NB4 (cell line): ENCODE data around the gene LTBP1.

Source experiments
- DNase-seq: peaks from one replicate; pipeline ENCODE4 v3.0.0; 2010; ENCODE audit warnings: low read depth
- H3K4me3 ChIP-seq: one replicate; pipeline ENCODE4 v1.5.1; 2011; ENCODE audit warnings: mild to moderate bottlenecking, low read depth, low read length, moderate library complexity
- MYC ChIP-seq: IDR thresholded peaks from 2 replicates; pipeline ENCODE4 v1.6.1; 2011; ENCODE audit warnings: low read depth, low read length
- POLR2A ChIP-seq: IDR thresholded peaks from 2 replicates; pipeline ENCODE4 v1.6.1; 2011; ENCODE audit warnings: mild to moderate bottlenecking; ENCODE audit not compliant: insufficient read length; ENCODE audit errors: extremely low read depth
- TF ChIP-seq, protein P1 (sequence below): IDR thresholded peaks from 2 replicates; pipeline ENCODE4 v1.6.1; 2011; ENCODE audit warnings: low read depth, low read length
- TF ChIP-seq, protein P2 (sequence below): IDR thresholded peaks from one replicate; pipeline ENCODE4 v1.5.1; 2012; ENCODE audit warnings: low read depth, low read length

The LTBP1 gene

DNA sequence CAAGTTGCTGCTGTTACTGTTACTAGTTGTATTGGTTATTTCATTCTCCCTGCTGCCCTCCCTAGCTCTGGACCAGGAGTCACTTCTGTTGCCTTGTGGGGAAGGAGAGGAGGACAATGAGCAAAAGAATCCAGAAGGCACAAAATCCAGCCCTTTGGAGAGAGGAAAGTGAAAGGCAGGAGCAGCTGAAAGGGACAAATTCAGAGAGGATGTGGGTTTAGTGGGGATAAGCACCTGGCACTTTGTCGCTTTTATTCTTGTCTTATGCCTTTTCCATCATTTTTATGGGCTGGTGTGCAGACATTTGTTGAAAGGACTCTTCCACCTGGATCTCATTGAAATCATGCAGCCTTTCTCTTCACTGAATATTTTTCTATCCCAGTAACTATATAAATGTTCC, 24.3 kb upstream of the LTBP1 start:
- H3K4me3 ChIP-seq: no peak overlapping the region
- no peak for TF ChIP-seq MYC
- TF ChIP-seq, protein P1, sequence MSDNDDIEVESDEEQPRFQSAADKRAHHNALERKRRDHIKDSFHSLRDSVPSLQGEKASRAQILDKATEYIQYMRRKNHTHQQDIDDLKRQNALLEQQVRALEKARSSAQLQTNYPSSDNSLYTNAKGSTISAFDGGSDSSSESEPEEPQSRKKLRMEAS: no peak
- no peak for TF ChIP-seq POLR2A
- TF ChIP-seq, protein P2, sequence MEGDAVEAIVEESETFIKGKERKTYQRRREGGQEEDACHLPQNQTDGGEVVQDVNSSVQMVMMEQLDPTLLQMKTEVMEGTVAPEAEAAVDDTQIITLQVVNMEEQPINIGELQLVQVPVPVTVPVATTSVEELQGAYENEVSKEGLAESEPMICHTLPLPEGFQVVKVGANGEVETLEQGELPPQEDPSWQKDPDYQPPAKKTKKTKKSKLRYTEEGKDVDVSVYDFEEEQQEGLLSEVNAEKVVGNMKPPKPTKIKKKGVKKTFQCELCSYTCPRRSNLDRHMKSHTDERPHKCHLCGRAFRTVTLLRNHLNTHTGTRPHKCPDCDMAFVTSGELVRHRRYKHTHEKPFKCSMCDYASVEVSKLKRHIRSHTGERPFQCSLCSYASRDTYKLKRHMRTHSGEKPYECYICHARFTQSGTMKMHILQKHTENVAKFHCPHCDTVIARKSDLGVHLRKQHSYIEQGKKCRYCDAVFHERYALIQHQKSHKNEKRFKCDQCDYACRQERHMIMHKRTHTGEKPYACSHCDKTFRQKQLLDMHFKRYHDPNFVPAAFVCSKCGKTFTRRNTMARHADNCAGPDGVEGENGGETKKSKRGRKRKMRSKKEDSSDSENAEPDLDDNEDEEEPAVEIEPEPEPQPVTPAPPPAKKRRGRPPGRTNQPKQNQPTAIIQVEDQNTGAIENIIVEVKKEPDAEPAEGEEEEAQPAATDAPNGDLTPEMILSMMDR: no peak
- DNase-seq: no peak

DNA sequence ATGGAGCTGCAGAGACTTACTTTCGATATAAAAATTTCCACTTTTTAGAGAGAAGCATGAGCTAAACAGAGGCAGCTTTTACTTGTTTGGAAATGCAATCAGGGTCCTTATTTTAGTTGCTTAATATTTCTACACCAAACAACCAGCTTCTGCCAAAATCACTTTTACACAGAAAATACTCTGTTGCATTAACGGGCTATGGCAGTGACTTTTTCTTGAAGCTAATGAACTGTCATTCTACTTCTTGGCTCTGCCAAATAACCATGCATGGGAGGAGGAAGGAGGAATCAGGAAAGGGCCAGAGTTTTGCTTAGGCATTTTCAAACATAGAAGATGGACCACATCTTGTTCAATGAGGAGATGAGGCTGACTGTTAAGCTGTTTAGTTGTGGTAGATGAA, 23.6 kb upstream of the LTBP1 start:
- no peak for DNase-seq
- H3K4me3 ChIP-seq: no peak overlapping the region
- TF ChIP-seq MYC (no peak), POLR2A (no peak)
- TF ChIP-seq, protein P1: no peak
- TF ChIP-seq, protein P2: no peak

DNA sequence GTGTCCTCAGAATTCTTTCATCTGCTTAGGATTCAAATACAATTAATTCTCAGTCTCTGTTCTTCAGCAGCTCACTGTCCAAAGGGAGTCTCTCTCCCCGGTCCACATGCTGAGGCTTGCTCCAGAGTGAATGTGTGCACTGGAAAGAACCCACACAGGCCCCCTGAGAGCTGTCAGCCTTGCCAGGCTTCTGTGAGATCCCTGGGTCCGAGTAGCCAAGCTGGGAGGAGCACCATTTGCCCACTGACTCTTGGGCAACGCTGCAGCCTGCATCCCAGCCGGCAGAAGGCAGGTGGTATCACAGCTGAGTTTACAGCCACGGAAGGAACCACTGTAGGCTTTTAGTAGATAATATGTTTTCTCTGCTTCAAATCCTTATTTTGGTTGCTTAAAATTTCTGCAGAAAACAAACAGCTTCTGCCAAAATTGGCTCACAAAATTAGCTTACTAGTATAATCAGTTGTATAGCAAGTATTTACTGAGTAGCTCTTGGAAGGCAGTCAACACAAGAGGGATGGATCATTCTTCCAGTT, 21.4 kb upstream of the LTBP1 start:
- TF ChIP-seq, protein P2: no peak
- TF ChIP-seq, protein P1: no peak
- no peak for TF ChIP-seq MYC
- no peak for TF ChIP-seq POLR2A
- no peak overlapping the region for H3K4me3 ChIP-seq
- no peak for DNase-seq

DNA sequence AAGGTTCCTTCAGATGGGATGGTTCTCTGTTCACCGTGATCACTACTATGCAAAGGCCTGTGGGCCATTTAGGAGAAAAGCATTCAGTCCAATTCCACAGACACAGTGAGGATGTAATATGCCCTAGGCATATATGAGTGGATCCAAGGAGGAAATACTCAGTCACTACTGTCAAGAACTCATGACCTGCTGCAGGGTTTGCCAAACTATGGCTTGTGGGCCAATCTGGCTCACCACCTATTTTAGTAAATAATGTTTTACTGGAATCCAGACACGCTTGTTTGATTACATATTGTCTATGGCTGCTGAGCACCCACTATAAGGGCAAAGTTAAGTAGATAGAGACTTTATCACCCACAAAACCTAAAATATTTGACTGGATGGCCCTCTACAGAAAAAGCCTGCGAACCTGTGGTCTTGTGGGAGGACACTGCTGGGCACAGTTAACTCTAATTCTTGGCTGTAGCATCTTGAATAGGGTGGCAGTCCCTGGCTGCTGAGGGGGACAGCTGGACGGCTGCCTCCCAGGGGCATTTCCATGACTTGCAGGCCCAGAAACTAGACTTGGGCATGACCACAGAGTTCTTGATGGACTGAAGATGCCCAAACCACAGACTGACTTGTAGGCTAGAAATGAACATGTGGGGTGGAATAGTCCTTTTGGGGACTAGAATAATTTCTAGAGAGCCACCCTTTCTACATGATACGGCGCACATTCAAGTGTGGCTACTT, 20.6 kb upstream of the LTBP1 start:
- H3K4me3 ChIP-seq: no peak overlapping the region
- TF ChIP-seq MYC: no peak
- TF ChIP-seq, protein P1: no peak
- TF ChIP-seq, protein P2: no peak
- no peak for TF ChIP-seq POLR2A
- no peak for DNase-seq

DNA sequence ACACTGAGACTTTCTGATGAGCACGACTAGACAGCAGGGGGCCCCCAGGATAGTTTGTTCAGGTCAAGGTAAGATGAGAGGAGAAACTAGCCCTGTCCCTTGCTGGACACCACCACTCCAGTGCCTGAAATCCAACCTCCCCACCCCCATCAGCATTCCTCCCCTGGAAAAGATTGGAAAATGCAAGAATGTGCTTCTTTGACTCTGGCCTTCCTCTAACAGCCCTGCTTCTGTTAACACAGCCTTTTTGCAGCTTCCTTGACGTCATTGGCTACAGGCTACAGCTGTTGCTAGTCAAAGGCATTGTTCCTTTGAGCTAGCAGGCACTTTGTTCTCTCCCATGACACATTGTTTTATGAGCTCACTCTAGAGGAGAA, 20.1 kb upstream of the LTBP1 start:
- DNase-seq: no peak
- TF ChIP-seq MYC: no peak
- TF ChIP-seq, protein P1: no peak
- TF ChIP-seq, protein P2: no peak
- no peak for TF ChIP-seq POLR2A

More for the DNA sequence above, 20.1 kb upstream of the LTBP1 start:
- no peak overlapping the region for H3K4me3 ChIP-seq
